ENCODE measurements around the gene C11orf97.
A peak's percentile ranks its signal among the peaks of the same experiment; 100 is the strongest.
"Not testable (repeated sequence)": the region's sequence is repeated elsewhere in the genome, so short reads cannot be mapped to it uniquely, and the experiment has no call there.

C11orf97 gene

GRCh38 chr11:94525546-94526324, 13.5 kb downstream of the C11orf97 start:
- peak; percentile 22 for DNase-seq

GRCh38 chr11:94526645-94527438, 14.6 kb downstream of the C11orf97 start:
- no peak for DNase-seq

- no peak for DNase-seq
Measured at GRCh38 chr11:94528551-94528950, 16.3 kb downstream of the C11orf97 start.

GRCh38 chr11:94532211-94532610, 19.9 kb downstream of the C11orf97 start:
- DNase-seq = no peak

GRCh38 chr11:94533206-94533605, 20.9 kb downstream of the C11orf97 start:
- DNase-seq = no peak

GRCh38 chr11:94533696-94534630, 21.7 kb downstream of the C11orf97 start:
- no peak for DNase-seq

GRCh38 chr11:94536386-94536785, 24.1 kb downstream of the C11orf97 start:
- DNase-seq = no peak

- no peak for DNase-seq
Measured at GRCh38 chr11:94537031-94537600, 24.9 kb downstream of the C11orf97 start.

GRCh38 chr11:94539420-94539819, 27.2 kb downstream of the C11orf97 start:
- DNase-seq = no peak

GRCh38 chr11:94543695-94544645, 31.7 kb downstream of the C11orf97 start, which contains the start of gene FUT4:
TSS of gene FUT4 (plus strand) at chr11:94543921. CDS start at chr11:94544134, 213 bp downstream.
- peak; percentile 46 for DNase-seq

GRCh38 chr11:94544646-94545263, 32.5 kb downstream of the C11orf97 start:
- DNase-seq = no peak

- no peak for DNase-seq
Measured at GRCh38 chr11:94545264-94546161, 33.3 kb downstream of the C11orf97 start.

GRCh38 chr11:94546162-94546470, 33.9 kb downstream of the C11orf97 start:
- DNase-seq = no peak

- no peak for DNase-seq
Measured at GRCh38 chr11:94546886-94547285, 34.6 kb downstream of the C11orf97 start.

GRCh38 chr11:94549146-94549545, 36.9 kb downstream of the C11orf97 start:
- no peak for DNase-seq

GRCh38 chr11:94550513-94550912, 38.3 kb downstream of the C11orf97 start:
- DNase-seq = no peak

GRCh38 chr11:94553938-94554337, 41.7 kb downstream of the C11orf97 start:
- no peak for DNase-seq

GRCh38 chr11:94555752-94556329, 43.6 kb downstream of the C11orf97 start:
- DNase-seq = not testable (repeated sequence)

GRCh38 chr11:94557421-94557820, 45.2 kb downstream of the C11orf97 start:
- DNase-seq = no peak

GRCh38 chr11:94557992-94558391, 45.7 kb downstream of the C11orf97 start:
- DNase-seq = no peak
